HCT116 (cell line): ENCODE measurements around the gene TRAF3. TPM values are rescaled to one million over a fixed set of nuclear protein-coding genes. Genes with fewer than 3 reads are reported as not detected.

Experiments
- ATAC-seq: fragments of 200-7000 bp; cut with Tn5 transposase; 2 replicates; pipeline ENCODE4 v1.9.1; 2020; ENCODE audit warnings: mild to moderate bottlenecking, moderate library complexity
- BruUV-seq: library from RNA; stranded (reverse); fragments of 400-500 nt; replicated peaks from 2 replicates; lab custom pipeline; 2021; lab: Mats Ljungman, UMichigan
- CTCF ChIA-PET: fragments of 300-600 bp; sonication (Branson Sonifier 250); formaldehyde crosslinking; loops from one replicate; lab custom pipeline; 2021; ENCODE audit warnings: antibody characterized with exemption; lab: Charles Lee
- POLR2A ChIA-PET: fragments of 300-600, 350-600 bp; sonication (Branson Sonifier 250); formaldehyde crosslinking; loops from one replicate; lab custom pipeline; 2021; ENCODE audit warnings: antibody characterized with exemption; lab: Charles Lee
- RAD21 ChIA-PET, 2 experiments: fragments of 300-600 bp; sonication (Branson Sonifier 250); formaldehyde crosslinking; loops; one replicate each; lab custom pipeline; 2023; ENCODE audit warnings: low total read pairs in 2 of 2; ENCODE audit not compliant: uncharacterized antibody in 2 of 2, unreplicated experiment in 2 of 2, low non-redundant PET in 1 of 2; lab: Charles Lee
- DNase-seq: peaks from one replicate; pipeline ENCODE4 v3.0.0-alpha.2; 2010; ENCODE audit warnings: low read depth, low spot score
- H2AFZ ChIP-seq: fragments of 200-600 bp; shearing (Covaris generic), sonication (generic); 2 replicates; pipeline ENCODE4 v1.6.1; 2017; ENCODE audit warnings: low read depth, mixed run types, mixed read lengths, antibody characterized with exemption, low read length; ENCODE audit not compliant: poor library complexity, severe bottlenecking
- H3K27ac ChIP-seq: 2 replicates; pipeline ENCODE4 v1.5.1; 2012; ENCODE audit warnings: low read depth, low read length
- H3K27me3 ChIP-seq: fragments of 200-600 bp; sonication (generic); 2 replicates; pipeline ENCODE4 v1.6.1; 2016; ENCODE audit warnings: mixed run types, low read length, mixed read lengths; ENCODE audit not compliant: insufficient read depth
- H3K36me3 ChIP-seq, 2 experiments: fragments of 200-500 bp in 1 of 2; fragments of 200-600 bp in 1 of 2; sonication (Bioruptor generic) in 1 of 2; sonication (generic) in 1 of 2; 2 replicates each; pipeline versions ENCODE4 v1.5.1 to v1.6.1; 2014 to 2016; ENCODE audit warnings: low read length in 2 of 2, inconsistent platforms in 1 of 2, mixed read lengths in 1 of 2, mixed run types in 1 of 2; ENCODE audit not compliant: insufficient read depth in 2 of 2, control insufficient read depth in 1 of 2
- H3K4me1 ChIP-seq, 2 experiments: fragments of 200-600 bp in 1 of 2; sonication (generic) in 1 of 2; 2 replicates each; pipeline versions ENCODE4 v1.5.1 to v1.6.1; 2012 to 2017; ENCODE audit warnings: low read length in 2 of 2, inconsistent platforms in 1 of 2, mild to moderate bottlenecking in 1 of 2, mixed read lengths in 1 of 2, mixed run types in 1 of 2, moderate library complexity in 1 of 2; ENCODE audit not compliant: insufficient read depth in 2 of 2, control insufficient read depth in 1 of 2
- H3K4me2 ChIP-seq: fragments of 200-600 bp; sonication (generic); 2 replicates; pipeline ENCODE4 v1.6.1; 2017; ENCODE audit warnings: mixed run types, low read length, mixed read lengths
- H3K4me3 ChIP-seq, 2 experiments: fragments of 200-600 bp in 1 of 2; sonication (generic) in 1 of 2; replicated peaks in 1 of 2; 2 replicates each; pipeline ENCODE4 v1.5.1; 2011 to 2016; ENCODE audit warnings: low read length in 2 of 2, control low read depth in 1 of 2, low read depth in 1 of 2, mild to moderate bottlenecking in 1 of 2, mixed read lengths in 1 of 2, mixed run types in 1 of 2
- H3K79me2 ChIP-seq: fragments of 200-600 bp; sonication (generic); 2 replicates; pipeline ENCODE4 v1.6.1; 2017; ENCODE audit warnings: mild to moderate bottlenecking, mixed run types, low read length, moderate library complexity, mixed read lengths; ENCODE audit not compliant: insufficient read depth
- H3K9ac ChIP-seq: fragments of 200-600 bp; sonication (generic); 2 replicates; pipeline ENCODE4 v1.6.1; 2016; ENCODE audit warnings: low read length, mixed read lengths
- H3K9me2 ChIP-seq: fragments of 200-600 bp; sonication (generic), shearing (Covaris generic); 2 replicates; pipeline ENCODE4 v1.6.1; 2017; ENCODE audit warnings: mixed run types, mild to moderate bottlenecking, moderate library complexity; ENCODE audit not compliant: insufficient read depth
- H3K9me3 ChIP-seq, 2 experiments: fragments of 200-500 bp in 1 of 2; fragments of 200-600 bp in 1 of 2; sonication (Bioruptor generic) in 1 of 2; sonication (generic) in 1 of 2; 2 replicates each; pipeline ENCODE4 v1.6.1; 2014 to 2017; ENCODE audit warnings: low read length in 2 of 2, mixed read lengths in 2 of 2, inconsistent platforms in 1 of 2, low read depth in 1 of 2, mild to moderate bottlenecking in 1 of 2, mixed run types in 1 of 2, moderate library complexity in 1 of 2; ENCODE audit not compliant: control insufficient read depth in 1 of 2, insufficient read depth in 1 of 2
- H4K20me1 ChIP-seq: fragments of 200-600 bp; sonication (generic), shearing (Covaris generic); 2 replicates; pipeline ENCODE4 v1.6.1; 2017; ENCODE audit warnings: mixed run types, mild to moderate bottlenecking, moderate library complexity; ENCODE audit not compliant: insufficient read depth
- CBX3 ChIP-seq: IDR thresholded peaks from 2 replicates; pipeline ENCODE4 v1.6.1; 2012; ENCODE audit warnings: low read depth
- CEBPB ChIP-seq: IDR thresholded peaks from 2 replicates; pipeline ENCODE4 v1.6.1; 2012; ENCODE audit warnings: low read depth
- CTCF ChIP-seq, 3 experiments: fragments of 200-600 bp in 1 of 3; sonication (generic) in 1 of 3; IDR thresholded peaks in 2 of 3; conservative IDR thresholded peaks in 1 of 3; 2 replicates each; pipeline ENCODE4 v1.5.1; 2012 to 2017; ENCODE audit warnings: low read depth in 2 of 3, low read length in 2 of 3, antibody characterized with exemption in 1 of 3, borderline replicate concordance in 1 of 3, control low read depth in 1 of 3, mild to moderate bottlenecking in 1 of 3, mixed read lengths in 1 of 3, mixed run types in 1 of 3, moderate library complexity in 1 of 3; ENCODE audit not compliant: insufficient read depth in 1 of 3
- ELF1 ChIP-seq: IDR thresholded peaks from 2 replicates; pipeline ENCODE4 v1.6.1; 2012; ENCODE audit warnings: low read depth, borderline replicate concordance
- RAD21 ChIP-seq: IDR thresholded peaks from 2 replicates; pipeline ENCODE4 v1.6.1; 2012; ENCODE audit warnings: low read depth, mild to moderate bottlenecking
- SIN3A ChIP-seq: IDR thresholded peaks from 2 replicates; pipeline ENCODE4 v1.6.1; 2012; ENCODE audit warnings: low read depth
- SP1 ChIP-seq: IDR thresholded peaks from 2 replicates; pipeline ENCODE4 v1.6.1; 2012; ENCODE audit warnings: low read depth
- TCF7L2 ChIP-seq: IDR thresholded peaks from 2 replicates; pipeline ENCODE4 v1.7.0; 2011; ENCODE audit warnings: borderline replicate concordance, inconsistent platforms; ENCODE audit not compliant: insufficient read depth, insufficient read length; ENCODE audit errors: extremely low read depth
- YY1 ChIP-seq: IDR thresholded peaks from 2 replicates; pipeline ENCODE4 v1.6.1; 2011; ENCODE audit warnings: low read length, low read depth, moderate library complexity, mild to moderate bottlenecking; ENCODE audit not compliant: insufficient replicate concordance; ENCODE audit errors: extremely low read depth
- ZBTB33 ChIP-seq: IDR thresholded peaks from 2 replicates; pipeline ENCODE4 v1.6.1; 2011; ENCODE audit warnings: mild to moderate bottlenecking, low read length, moderate library complexity; ENCODE audit not compliant: insufficient replicate concordance; ENCODE audit errors: extremely low read depth
- ZFX ChIP-seq: fragments of 450-650 bp; IDR thresholded peaks from 2 replicates; pipeline ENCODE4 v1.6.1; 2017
- intact Hi-C: fragments of 100-400 bp; cut with micrococcal nuclease; formaldehyde crosslinking; loops from 2 replicates; pipeline ENCODE4 v1.10.0; 2022
- total RNA-seq: library from RNA; stranded (reverse); gene quantifications from one replicate; pipeline ENCODE4 v1.2.1, GENCODE V29; 2021; ENCODE audit not compliant: unreplicated experiment
- TF ChIP-seq, protein P1 (sequence below): IDR thresholded peaks from 2 replicates; pipeline ENCODE4 v1.6.1; 2012; ENCODE audit warnings: low read depth

The TRAF3 gene
- total RNA-seq, 1 experiment from 2014 or later: 32.1 TPM

- no TSS peak for BruUV-seq
- H3K4me3 ChIP-seq: no peak overlapping the region
- peak overlapping the region; percentile 42; the same call in 1 of the 2 replicates for H3K4me2 ChIP-seq
- no peaks in the 10 kb centered on the region for H3K9me3 ChIP-seq
- H4K20me1 ChIP-seq: peaks cover 3% of the 10 kb centered on the region; the same call in 1 of the 2 replicates
- H3K4me1 ChIP-seq: peaks cover 4 to 46% of the 10 kb centered on the region in 2 experiments; a peak in 3 of 4 replicates
- H3K9ac ChIP-seq: no peak overlapping the region
- intact Hi-C loops: no loop called here
- peaks cover 96% of the 10 kb centered on the region for H3K79me2 ChIP-seq
- ChIA-PET RAD21 (no interaction called here), POLR2A (no interaction called here), CTCF (no interaction called here)
- H3K9me2 ChIP-seq: no peaks in the 10 kb centered on the region
- H3K36me3 ChIP-seq: no peaks in the 10 kb centered on the region
- H3K27me3 ChIP-seq: no peaks in the 10 kb centered on the region
- no peak overlapping the region for H2AFZ ChIP-seq
- H3K27ac ChIP-seq: no peak overlapping the region
- DNase-seq (no peak), ATAC-seq (0 out of 2 replicates have a peak, but pooled peaks have one; percentile 42)
- peak in 2 of 3 experiments; percentile 39 to 47; a peak in 3 of 6 replicates for TF ChIP-seq CTCF (IDR thresholded peaks at IDR 0.05 in 2 of 3, conservative IDR thresholded peaks at IDR 0.05 in 1 of 3; ENCODE audit: borderline replicate concordance in 1 of 3, insufficient read depth in 1 of 3, low read depth in 2 of 3, low read length in 2 of 3)
- TF ChIP-seq RAD21: peak; percentile 52
- TF ChIP-seq TCF7L2: no peak
Observed at GRCh38 chr14:102785595-102785963, 8.3 kb downstream of the TRAF3 start.

DNA sequence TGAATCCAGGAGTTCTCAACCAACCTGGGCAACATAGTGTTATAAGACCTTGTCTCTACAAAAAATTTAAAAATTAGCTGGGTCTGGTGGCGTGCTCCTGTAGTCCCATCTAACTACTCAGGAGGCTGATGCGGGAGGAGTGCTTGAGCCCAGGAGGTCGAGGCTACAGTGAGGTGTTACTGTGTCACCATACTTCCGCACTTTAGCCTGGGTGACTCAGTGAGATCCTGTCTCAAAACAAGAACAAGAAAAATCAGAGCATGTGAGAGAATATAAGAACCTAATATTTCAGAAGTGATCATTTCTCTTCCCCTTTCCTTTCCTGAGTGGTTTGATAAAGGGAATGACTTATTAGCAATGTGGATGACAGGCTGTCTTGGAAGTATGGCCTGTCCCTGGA is 9.5 kb downstream of the TRAF3 start:
- no TSS peak for BruUV-seq
- Histone ChIP-seq H3K4me1 (peaks cover 4 to 46% of the 10 kb centered on the region in 2 experiments; a peak in 3 of 4 replicates), H3K4me2 (peak overlapping the region; percentile 42), H3K9me3 (no peaks in the 10 kb centered on the region), H2AFZ (no peak overlapping the region), H3K9me2 (no peaks in the 10 kb centered on the region), H3K4me3 (no peak overlapping the region), H3K9ac (no peak overlapping the region), H4K20me1 (peaks cover 3% of the 10 kb centered on the region; the same call in 1 of the 2 replicates), H3K79me2 (peaks cover 97% of the 10 kb centered on the region), H3K27me3 (no peaks in the 10 kb centered on the region), H3K27ac (no peak overlapping the region), H3K36me3 (no peaks in the 10 kb centered on the region)
- DNase-seq (no peak), ATAC-seq (peak; percentile 43; the same call in 1 of the 2 replicates)
- CTCF ChIA-PET: no interaction called here
- RAD21 ChIA-PET: no interaction called here
- intact Hi-C loops: no loop called here
- POLR2A ChIA-PET: no interaction called here
- no peak for TF ChIP-seq ZBTB33
- TF ChIP-seq CEBPB: no peak
- TF ChIP-seq CBX3: no peak
- TF ChIP-seq SIN3A: no peak
- no peak for TF ChIP-seq ELF1
- no peak for TF ChIP-seq ZFX
- TF ChIP-seq, protein P1, sequence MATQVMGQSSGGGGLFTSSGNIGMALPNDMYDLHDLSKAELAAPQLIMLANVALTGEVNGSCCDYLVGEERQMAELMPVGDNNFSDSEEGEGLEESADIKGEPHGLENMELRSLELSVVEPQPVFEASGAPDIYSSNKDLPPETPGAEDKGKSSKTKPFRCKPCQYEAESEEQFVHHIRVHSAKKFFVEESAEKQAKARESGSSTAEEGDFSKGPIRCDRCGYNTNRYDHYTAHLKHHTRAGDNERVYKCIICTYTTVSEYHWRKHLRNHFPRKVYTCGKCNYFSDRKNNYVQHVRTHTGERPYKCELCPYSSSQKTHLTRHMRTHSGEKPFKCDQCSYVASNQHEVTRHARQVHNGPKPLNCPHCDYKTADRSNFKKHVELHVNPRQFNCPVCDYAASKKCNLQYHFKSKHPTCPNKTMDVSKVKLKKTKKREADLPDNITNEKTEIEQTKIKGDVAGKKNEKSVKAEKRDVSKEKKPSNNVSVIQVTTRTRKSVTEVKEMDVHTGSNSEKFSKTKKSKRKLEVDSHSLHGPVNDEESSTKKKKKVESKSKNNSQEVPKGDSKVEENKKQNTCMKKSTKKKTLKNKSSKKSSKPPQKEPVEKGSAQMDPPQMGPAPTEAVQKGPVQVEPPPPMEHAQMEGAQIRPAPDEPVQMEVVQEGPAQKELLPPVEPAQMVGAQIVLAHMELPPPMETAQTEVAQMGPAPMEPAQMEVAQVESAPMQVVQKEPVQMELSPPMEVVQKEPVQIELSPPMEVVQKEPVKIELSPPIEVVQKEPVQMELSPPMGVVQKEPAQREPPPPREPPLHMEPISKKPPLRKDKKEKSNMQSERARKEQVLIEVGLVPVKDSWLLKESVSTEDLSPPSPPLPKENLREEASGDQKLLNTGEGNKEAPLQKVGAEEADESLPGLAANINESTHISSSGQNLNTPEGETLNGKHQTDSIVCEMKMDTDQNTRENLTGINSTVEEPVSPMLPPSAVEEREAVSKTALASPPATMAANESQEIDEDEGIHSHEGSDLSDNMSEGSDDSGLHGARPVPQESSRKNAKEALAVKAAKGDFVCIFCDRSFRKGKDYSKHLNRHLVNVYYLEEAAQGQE: no peak
- TF ChIP-seq YY1: no peak
- TF ChIP-seq TCF7L2: no peak
- no peak for TF ChIP-seq SP1
